K562 (cell line): ENCODE results near the gene NUP85. TPM values are rescaled to one million over a fixed set of nuclear protein-coding genes. Genes with fewer than 3 reads are reported as not detected.

Experiments used
- CCNT2 ChIP-seq: IDR thresholded peaks from 2 replicates; pipeline ENCODE4 v1.6.1; 2011; ENCODE audit warnings: borderline replicate concordance, low read depth, mild to moderate bottlenecking, moderate library complexity, mixed read lengths, low read length; ENCODE audit not compliant: insufficient read length; ENCODE audit errors: extremely low read depth
- E4F1 ChIP-seq: fragments of 250-450 bp; sonication (Bioruptor Pico); IDR thresholded peaks from 2 replicates; pipeline ENCODE4 v1.5.0; 2021; ENCODE audit warnings: mild to moderate bottlenecking, borderline replicate concordance
- KDM5B ChIP-seq: fragments of 200-600 bp; sonication (generic); IDR thresholded peaks from 2 replicates; pipeline ENCODE4 v1.6.1; 2012; ENCODE audit warnings: low read depth, mild to moderate bottlenecking, moderate library complexity, low read length, control low read depth, inconsistent platforms; ENCODE audit not compliant: insufficient replicate concordance
- KLF1 ChIP-seq: fragments of 450-650 bp; IDR thresholded peaks from 2 replicates; pipeline ENCODE4 v1.6.1; 2016; ENCODE audit warnings: missing genetic modification characterization, missing compliant biosample characterization
- MBD1 ChIP-seq: fragments of 250-450 bp; sonication (Bioruptor Pico); IDR thresholded peaks from 2 replicates; pipeline ENCODE4 v1.8.0; 2022; ENCODE audit warnings: inconsistent platforms
- MCM5 ChIP-seq: fragments of 450-650 bp; IDR thresholded peaks from 2 replicates; pipeline ENCODE4 v1.6.1; 2016; ENCODE audit warnings: low read depth
- NCOA1 ChIP-seq: fragments of 450-650 bp; IDR thresholded peaks from 2 replicates; pipeline ENCODE4 v1.6.1; 2016; ENCODE audit warnings: low read depth
- NCOA2 ChIP-seq, 2 experiments: fragments of 450-650 bp; IDR thresholded peaks; 2 replicates each; pipeline ENCODE4 v1.6.1; 2018; ENCODE audit warnings: mild to moderate bottlenecking in 2 of 2, moderate library complexity in 1 of 2; ENCODE audit not compliant: partially characterized antibody in 2 of 2
- NFIC ChIP-seq: fragments of 450-650 bp; IDR thresholded peaks from 2 replicates; pipeline ENCODE4 v1.6.1; 2017; ENCODE audit warnings: mild to moderate bottlenecking, inconsistent platforms
- NR2C1 ChIP-seq, 2 experiments: fragments of 450-650 bp; IDR thresholded peaks; 2 replicates each; pipeline ENCODE4 v1.6.1; 2017; ENCODE audit warnings: mild to moderate bottlenecking in 2 of 2, antibody characterized with exemption in 1 of 2, inconsistent platforms in 1 of 2, missing compliant biosample characterization in 1 of 2, missing genetic modification characterization in 1 of 2
- NR3C1 ChIP-seq: sonication (generic); formaldehyde crosslinking; IDR thresholded peaks from 2 replicates; pipeline ENCODE4 v1.8.1; 2022; ENCODE audit warnings: missing genetic modification reagents
- POU5F1 ChIP-seq: fragments of 150-350 bp; IDR thresholded peaks from 2 replicates; pipeline ENCODE4 v1.6.1; 2014; ENCODE audit warnings: borderline replicate concordance, low read length, low read depth, mild to moderate bottlenecking; ENCODE audit not compliant: partially characterized antibody
- PTTG1 ChIP-seq: fragments of 450-650 bp; IDR thresholded peaks from 2 replicates; pipeline ENCODE4 v1.6.1; 2016; ENCODE audit warnings: low read depth, mild to moderate bottlenecking, missing genetic modification characterization, missing compliant biosample characterization
- SAFB2 ChIP-seq: fragments of 200-400 bp; formaldehyde crosslinking; IDR thresholded peaks from 2 replicates; pipeline ENCODE4 v1.6.1; 2018; ENCODE audit warnings: borderline replicate concordance, low read length, low read depth, moderate library complexity; ENCODE audit not compliant: severe bottlenecking
- SAP30 ChIP-seq: fragments of 200-600 bp; sonication (generic); IDR thresholded peaks from 2 replicates; pipeline ENCODE4 v1.6.1; 2012; ENCODE audit warnings: borderline replicate concordance, low read depth, mild to moderate bottlenecking, moderate library complexity, low read length, control low read depth, inconsistent platforms; ENCODE audit not compliant: insufficient read depth, poor library complexity, severe bottlenecking
- SNAPC5 ChIP-seq: fragments of 250-450 bp; sonication (Bioruptor Pico); IDR thresholded peaks from 2 replicates; pipeline ENCODE4 v1.8.0; 2021; ENCODE audit warnings: moderate library complexity, mild to moderate bottlenecking, inconsistent platforms
- STAT5B ChIP-seq: fragments of 250-450 bp; sonication (Bioruptor Pico); IDR thresholded peaks from 2 replicates; pipeline ENCODE4 v1.8.0; 2021; ENCODE audit warnings: mild to moderate bottlenecking, inconsistent platforms
- THRA ChIP-seq: fragments of 450-650 bp; IDR thresholded peaks from 2 replicates; pipeline ENCODE4 v1.6.1; 2017; ENCODE audit warnings: mild to moderate bottlenecking, moderate library complexity
- XRCC4 ChIP-seq: IDR thresholded peaks from one replicate; pipeline ENCODE4 v1.6.1; 2011; ENCODE audit not compliant: insufficient read depth, insufficient read length; ENCODE audit errors: extremely low read depth
- ZNF384 ChIP-seq: IDR thresholded peaks from 2 replicates; pipeline ENCODE4 v1.6.1; 2012; ENCODE audit warnings: low read depth, low read length, improper control_type of control experiment
- ZNF408 ChIP-seq: fragments of 250-450 bp; sonication (Bioruptor Pico); IDR thresholded peaks from 2 replicates; pipeline ENCODE4 v1.4.0; 2020; ENCODE audit warnings: low read depth, mild to moderate bottlenecking, moderate library complexity
- ZNF717 ChIP-seq: fragments of 250-450 bp; sonication (Bioruptor Pico); IDR thresholded peaks from 2 replicates; pipeline ENCODE4 v1.5.0; 2021
- polyA plus RNA-seq, 8 experiments: library from polyadenylated mRNA; depleted of rRNA in 4 of 8; stranded (reverse) in 5 of 8; unstranded in 3 of 8; fragments of >200 nt; fragmentation: Nextera tagmentation in 2 of 8; fragmentation: Illumina TruSeq in 1 of 8; extraction: Ambion mirVana in 2 of 8; extraction: Trizol in 1 of 8; gene quantifications; 2 replicates each; pipeline versions ENCODE4 v1.2.1 to v1.2.3, GENCODE V29; 2011 to 2014; ENCODE audit warnings: inconsistent platforms in 1 of 8, missing spikeins in 1 of 8
- total RNA-seq, 7 experiments: library from RNA; depleted of rRNA in 6 of 7; stranded (reverse); fragments of >200 nt in 6 of 7; fragmentation: Illumina TruSeq in 2 of 7; extraction: Trizol in 2 of 7; gene quantifications; 2 replicates each; pipeline versions ENCODE4 v1.2.1 to v1.2.3, GENCODE V29; 2011 to 2021; ENCODE audit warnings: low replicate concordance in 1 of 7

The NUP85 gene
- total and polyA plus RNA-seq, 9 of the 15 experiments (the other 6 are each of a cell fraction or from before 2014, with no cell fraction given) = 50.2 to 177 (median 110) TPM

GRCh38 chr17:75261336-75262111, 56.0 kb downstream of the NUP85 start, which contains the start of the genes GGA3 and MRPS7 (continued):
- no peak for TF ChIP-seq THRA
- no peak for TF ChIP-seq NR2C1 (IDR thresholded peaks at IDR 0.05)
- TF ChIP-seq NR2C1 (tag; IDR thresholded peaks at IDR 0.05) = no peak
- TF ChIP-seq CCNT2 = peak; percentile 14
- TF ChIP-seq E4F1 = no peak
- no peak for TF ChIP-seq XRCC4
- TF ChIP-seq ZNF384 = no peak
- TF ChIP-seq ZNF717 (CRISPR knock-in tag) = no peak
- TF ChIP-seq PTTG1 (tag) = no peak
- TF ChIP-seq NFIC = peak; percentile 33
- no peak for TF ChIP-seq SNAPC5
- TF ChIP-seq NR3C1 (CRISPR knock-in tag) = no peak; the same call in 1 of the 2 replicates
- no peak for TF ChIP-seq STAT5B (CRISPR knock-in tag)
- no peak for TF ChIP-seq ZNF408 (CRISPR knock-in tag)
- TF ChIP-seq KDM5B = peak; percentile 92
- peak; percentile 74 for TF ChIP-seq SAP30
- peak; percentile 50; the same call in 1 of the 2 replicates for TF ChIP-seq KLF1
- TF ChIP-seq SAFB2 = no peak
- no peak for TF ChIP-seq POU5F1
- no peak for TF ChIP-seq MBD1 (CRISPR knock-in tag)
- TF ChIP-seq NCOA1 = peak; percentile 13; the same call in 1 of the 2 replicates
- TF ChIP-seq MCM5 = no peak
- peak in 1 of 2 experiments; percentile 98 for TF ChIP-seq NCOA2 (IDR thresholded peaks at IDR 0.05; ENCODE audit: partially characterized antibody in 2 of 2)
